ENCODE measurements around the gene CUX1.

CUX1 gene

GRCh38 chr7:102261451-102261850 lies 444.0 kb downstream of the CUX1 start:
- WGBS, 2 experiments (ENCODE audit: insufficient coverage in 2 of 2) = 95 to 99% methylated on average over 8 of the region's 9 CpGs

GRCh38 chr7:102262546-102262945 lies 445.1 kb downstream of the CUX1 start:
- H3K4me1 ChIP-seq (ENCODE audit: control insufficient read depth, insufficient read depth, low read length, poor library complexity, severe bottlenecking) = peaks cover 4% of the 10 kb centered on the region
- H3K36me3 ChIP-seq (ENCODE audit: control insufficient read depth, insufficient read depth, low read length) = no peaks in the 10 kb centered on the region
- WGBS, 2 experiments (ENCODE audit: insufficient coverage in 2 of 2) = 95 to 97% methylated on average over 10 to 12 of the region's 13 CpGs
- H3K9me3 ChIP-seq (ENCODE audit: control insufficient read depth, low read length) = no peaks in the 10 kb centered on the region
- H3K27ac ChIP-seq (ENCODE audit: low read depth, low read length, severe bottlenecking) = no peak overlapping the region
- H3K4me3 ChIP-seq (ENCODE audit: extremely low read depth, insufficient read depth, low read length, poor library complexity, severe bottlenecking) = no peak overlapping the region

More at GRCh38 chr7:102261451-102261850, 444.0 kb downstream of the CUX1 start:
- peaks cover 4% of the 10 kb centered on the region for H3K4me1 ChIP-seq (ENCODE audit: control insufficient read depth, insufficient read depth, low read length, poor library complexity, severe bottlenecking)
- H3K4me3 ChIP-seq (ENCODE audit: extremely low read depth, insufficient read depth, low read length, poor library complexity, severe bottlenecking) = no peak overlapping the region
- H3K27ac ChIP-seq (ENCODE audit: low read depth, low read length, severe bottlenecking) = no peak overlapping the region
- no peaks in the 10 kb centered on the region for H3K9me3 ChIP-seq (ENCODE audit: control insufficient read depth, low read length)
- H3K36me3 ChIP-seq (ENCODE audit: control insufficient read depth, insufficient read depth, low read length) = no peaks in the 10 kb centered on the region

GRCh38 chr7:102264367-102264891 lies 447.0 kb downstream of the CUX1 start:
- WGBS, 2 experiments (ENCODE audit: insufficient coverage in 2 of 2) = 89 to 95% methylated on average over 12 to 13 of the region's 13 CpGs
- peak overlapping the region; percentile 29 for H3K27ac ChIP-seq (ENCODE audit: low read depth, low read length, severe bottlenecking)
- no peaks in the 10 kb centered on the region for H3K9me3 ChIP-seq (ENCODE audit: control insufficient read depth, low read length)

GRCh38 chr7:102266541-102266940 lies 449.1 kb downstream of the CUX1 start:
- Histone ChIP-seq H3K36me3 (ENCODE audit: control insufficient read depth, insufficient read depth, low read length) (no peaks in the 10 kb centered on the region), H3K4me1 (ENCODE audit: control insufficient read depth, insufficient read depth, low read length, poor library complexity, severe bottlenecking) (peaks cover 4% of the 10 kb centered on the region), H3K9me3 (ENCODE audit: control insufficient read depth, low read length) (no peaks in the 10 kb centered on the region), H3K4me3 (ENCODE audit: extremely low read depth, insufficient read depth, low read length, poor library complexity, severe bottlenecking) (no peak overlapping the region), H3K27ac (ENCODE audit: low read depth, low read length, severe bottlenecking) (no peak overlapping the region)
- WGBS, 2 experiments (ENCODE audit: insufficient coverage in 2 of 2) = 92 to 95% methylated on average over 14 of the region's 14 CpGs

More at GRCh38 chr7:102264367-102264891, 447.0 kb downstream of the CUX1 start:
- peaks cover 4% of the 10 kb centered on the region for H3K4me1 ChIP-seq (ENCODE audit: control insufficient read depth, insufficient read depth, low read length, poor library complexity, severe bottlenecking)
- no peaks in the 10 kb centered on the region for H3K36me3 ChIP-seq (ENCODE audit: control insufficient read depth, insufficient read depth, low read length)
- no peak overlapping the region for H3K4me3 ChIP-seq (ENCODE audit: extremely low read depth, insufficient read depth, low read length, poor library complexity, severe bottlenecking)

GRCh38 chr7:102268635-102269034 lies 451.2 kb downstream of the CUX1 start:
- 85 to 95% methylated on average over 2 to 4 of the region's 10 CpGs for WGBS, 2 experiments (ENCODE audit: insufficient coverage in 2 of 2)
- Histone ChIP-seq H3K4me1 (ENCODE audit: control insufficient read depth, insufficient read depth, low read length, poor library complexity, severe bottlenecking) (peaks cover 5% of the 10 kb centered on the region), H3K4me3 (ENCODE audit: extremely low read depth, insufficient read depth, low read length, poor library complexity, severe bottlenecking) (no peak overlapping the region), H3K36me3 (ENCODE audit: control insufficient read depth, insufficient read depth, low read length) (no peaks in the 10 kb centered on the region), H3K27ac (ENCODE audit: low read depth, low read length, severe bottlenecking) (no peak overlapping the region), H3K9me3 (ENCODE audit: control insufficient read depth, low read length) (no peaks in the 10 kb centered on the region)

GRCh38 chr7:102270178-102270887 lies 452.9 kb downstream of the CUX1 start:
- Histone ChIP-seq H3K36me3 (ENCODE audit: control insufficient read depth, insufficient read depth, low read length) (no peaks in the 10 kb centered on the region), H3K4me1 (ENCODE audit: control insufficient read depth, insufficient read depth, low read length, poor library complexity, severe bottlenecking) (peaks cover 3% of the 10 kb centered on the region), H3K4me3 (ENCODE audit: extremely low read depth, insufficient read depth, low read length, poor library complexity, severe bottlenecking) (no peak overlapping the region), H3K9me3 (ENCODE audit: control insufficient read depth, low read length) (no peaks in the 10 kb centered on the region), H3K27ac (ENCODE audit: low read depth, low read length, severe bottlenecking) (no peak overlapping the region)
- WGBS, 2 experiments (ENCODE audit: insufficient coverage in 2 of 2) = 81 to 83% methylated on average over 11 to 12 of the region's 13 CpGs

GRCh38 chr7:102271158-102271798 lies 453.9 kb downstream of the CUX1 start:
- no peak overlapping the region for H3K4me3 ChIP-seq (ENCODE audit: extremely low read depth, insufficient read depth, low read length, poor library complexity, severe bottlenecking)
- no peaks in the 10 kb centered on the region for H3K9me3 ChIP-seq (ENCODE audit: control insufficient read depth, low read length)
- H3K36me3 ChIP-seq (ENCODE audit: control insufficient read depth, insufficient read depth, low read length) = no peaks in the 10 kb centered on the region
- 94 to 97% methylated on average over 8 to 9 of the region's 10 CpGs for WGBS, 2 experiments (ENCODE audit: insufficient coverage in 2 of 2)
- peaks cover 3% of the 10 kb centered on the region for H3K4me1 ChIP-seq (ENCODE audit: control insufficient read depth, insufficient read depth, low read length, poor library complexity, severe bottlenecking)
- no peak overlapping the region for H3K27ac ChIP-seq (ENCODE audit: low read depth, low read length, severe bottlenecking)

- Histone ChIP-seq H3K27ac (ENCODE audit: low read depth, low read length, severe bottlenecking) (no peak overlapping the region), H3K9me3 (ENCODE audit: control insufficient read depth, low read length) (no peaks in the 10 kb centered on the region), H3K4me3 (ENCODE audit: extremely low read depth, insufficient read depth, low read length, poor library complexity, severe bottlenecking) (no peak overlapping the region), H3K36me3 (ENCODE audit: control insufficient read depth, insufficient read depth, low read length) (no peaks in the 10 kb centered on the region), H3K4me1 (ENCODE audit: control insufficient read depth, insufficient read depth, low read length, poor library complexity, severe bottlenecking) (peaks cover 3% of the 10 kb centered on the region)
- 52 to 61% methylated on average over 14 to 15 of the region's 21 CpGs for WGBS, 2 experiments (ENCODE audit: insufficient coverage in 2 of 2)
Observed at GRCh38 chr7:102272075-102272916, 454.9 kb downstream of the CUX1 start.

- 93% methylated on average over 14 to 15 of the region's 16 CpGs for WGBS, 2 experiments (ENCODE audit: insufficient coverage in 2 of 2)
- Histone ChIP-seq H3K27ac (ENCODE audit: low read depth, low read length, severe bottlenecking) (no peak overlapping the region), H3K36me3 (ENCODE audit: control insufficient read depth, insufficient read depth, low read length) (no peaks in the 10 kb centered on the region), H3K4me1 (ENCODE audit: control insufficient read depth, insufficient read depth, low read length, poor library complexity, severe bottlenecking) (peaks cover 3% of the 10 kb centered on the region), H3K9me3 (ENCODE audit: control insufficient read depth, low read length) (no peaks in the 10 kb centered on the region), H3K4me3 (ENCODE audit: extremely low read depth, insufficient read depth, low read length, poor library complexity, severe bottlenecking) (no peak overlapping the region)
Observed at GRCh38 chr7:102272917-102273748, 455.7 kb downstream of the CUX1 start.

All from mesodermal cell (in vitro differentiated cells).